ENCODE measurements around the gene MBD3L5. TPM values are rescaled to one million over a fixed set of nuclear protein-coding genes. Genes with fewer than 3 reads are reported as not detected.

MBD3L5 gene
- total and polyA plus RNA-seq, 9 of the 15 experiments (the other 6 are each of a cell fraction or from before 2014, with no cell fraction given), result not detected

- TF ChIP-seq ZNF280B (CRISPR knock-in tag; IDR thresholded peaks at IDR 0.05) (no peak), HDAC2 (IDR thresholded peaks at IDR 0.05) (peak; percentile 77), POLR2AphosphoS5 (IDR thresholded peaks at IDR 0.05; ENCODE audit: control insufficient read depth, insufficient read depth, low read depth, low read length) (peak; percentile 64), NFE2L1 (tag; IDR thresholded peaks at IDR 0.05; ENCODE audit: borderline replicate concordance, low read depth) (no peak), BRCA1 (IDR thresholded peaks at IDR 0.05) (no peak), BRCA1 (CRISPR knock-in tag; IDR thresholded peaks at IDR 0.05) (no peak), ZNF518B (CRISPR knock-in tag; IDR thresholded peaks at IDR 0.05) (no peak), NFXL1 (CRISPR knock-in tag; IDR thresholded peaks at IDR 0.05) (no peak), POLR2AphosphoS2 (IDR thresholded peaks at IDR 0.05; ENCODE audit: low read length) (no peak), CTCFL (IDR thresholded peaks at IDR 0.05; ENCODE audit: borderline replicate concordance, insufficient read depth, low read depth, low read length, poor library complexity, severe bottlenecking) (no peak), SMC3 (conservative IDR thresholded peaks at IDR 0.05; ENCODE audit: insufficient read depth, low read depth, low read length) (no peak), ZMIZ1 (IDR thresholded peaks at IDR 0.05; ENCODE audit: low read depth in 2 of 2, low read length in 2 of 2) (no peak; a peak in 1 of 4 replicates), ESRRB (CRISPR knock-in tag; IDR thresholded peaks at IDR 0.05; ENCODE audit: borderline replicate concordance) (no peak), ZBTB43 (CRISPR knock-in tag; IDR thresholded peaks at IDR 0.05) (no peak)
Observed at GRCh38 chr19:7069042-7069903, 38.9 kb downstream of the MBD3L5 start, which contains the start of gene ZNF557 (continued).

Measured in K562 (cell line).